ENCODE data around the gene CASKIN1. TPM values are rescaled to one million over a fixed set of nuclear protein-coding genes. Genes with fewer than 3 reads are reported as not detected.
A peak's percentile ranks its signal among the peaks of the same experiment; 100 is the strongest.

CASKIN1 gene
- total RNA-seq, 2 donors from 2014 or later = 0.78 to 6.6 TPM

GRCh38 chr16:2156849-2157224, 39.6 kb downstream of the CASKIN1 start:
- no peaks in the 10 kb centered on the region for H3K27me3 Mint-ChIP-seq
- peak overlapping the region; percentile 93 for H3K4me3 Mint-ChIP-seq
- no peak for ATAC-seq (replicated peaks)
- peaks cover 15% of the 10 kb centered on the region for H3K4me1 Mint-ChIP-seq
- peaks cover 38% of the 10 kb centered on the region for H3K36me3 Mint-ChIP-seq (ENCODE audit: low read depth)
- H3K27ac Mint-ChIP-seq = peak overlapping the region; percentile 82
- no peaks in the 10 kb centered on the region for H3K9me3 Mint-ChIP-seq

GRCh38 chr16:2155977-2156848, 40.2 kb downstream of the CASKIN1 start:
- peaks cover 18% of the 10 kb centered on the region for H3K4me1 Mint-ChIP-seq

GRCh38 chr16:2155091-2155950, 41.1 kb downstream of the CASKIN1 start, which contains the start of gene TRAF7:
Gene TRAF7 (plus strand): TSS chr16:2155782. CDS start chr16:2163921, 8,139 bp downstream.
- Mint-ChIP-seq H3K27me3 (no peaks in the 10 kb centered on the region), H3K4me1 (peaks cover 20% of the 10 kb centered on the region), H3K9me3 (no peaks in the 10 kb centered on the region), H3K4me3 (peak within 1 kb of the TSS; percentile 93), H3K27ac (peak within 1 kb of the TSS; percentile 82), H3K36me3 (ENCODE audit: low read depth) (peaks cover 48% of the 10 kb centered on the region)
- ATAC-seq (replicated peaks) = peak; percentile 96

More at GRCh38 chr16:2155977-2156848, 40.2 kb downstream of the CASKIN1 start:
- peak overlapping the region; percentile 82 for H3K27ac Mint-ChIP-seq
- no peak for ATAC-seq (replicated peaks)
- no peaks in the 10 kb centered on the region for H3K27me3 Mint-ChIP-seq
- H3K4me3 Mint-ChIP-seq = peak overlapping the region; percentile 93
- H3K36me3 Mint-ChIP-seq (ENCODE audit: low read depth) = peaks cover 44% of the 10 kb centered on the region
- H3K9me3 Mint-ChIP-seq = no peaks in the 10 kb centered on the region

- Mint-ChIP-seq H3K9me3 (no peaks in the 10 kb centered on the region), H3K27ac (peak overlapping the region; percentile 82), H3K27me3 (no peaks in the 10 kb centered on the region), H3K36me3 (ENCODE audit: low read depth) (peaks cover 48% of the 10 kb centered on the region), H3K4me1 (peaks cover 20% of the 10 kb centered on the region), H3K4me3 (peak overlapping the region; percentile 93)
- no peak for ATAC-seq (replicated peaks)
Measured at GRCh38 chr16:2154533-2155090, 41.8 kb downstream of the CASKIN1 start.

- H3K4me1 Mint-ChIP-seq = peaks cover 20% of the 10 kb centered on the region
- H3K9me3 Mint-ChIP-seq = no peaks in the 10 kb centered on the region
- peak overlapping the region; percentile 93 for H3K4me3 Mint-ChIP-seq
- H3K27ac Mint-ChIP-seq = peak overlapping the region; percentile 82
- H3K27me3 Mint-ChIP-seq = no peaks in the 10 kb centered on the region
- H3K36me3 Mint-ChIP-seq (ENCODE audit: low read depth) = peaks cover 48% of the 10 kb centered on the region
- no peak for ATAC-seq (replicated peaks)
Measured at GRCh38 chr16:2152695-2153506, 43.5 kb downstream of the CASKIN1 start.

GRCh38 chr16:2151188-2152091, 45.0 kb downstream of the CASKIN1 start:
- ATAC-seq (replicated peaks) = no peak
- Mint-ChIP-seq H3K4me1 (peaks cover 9% of the 10 kb centered on the region), H3K36me3 (ENCODE audit: low read depth) (peaks cover 48% of the 10 kb centered on the region), H3K9me3 (no peaks in the 10 kb centered on the region), H3K27me3 (no peaks in the 10 kb centered on the region), H3K27ac (peak overlapping the region; percentile 56), H3K4me3 (peak overlapping the region; percentile 93)

GRCh38 chr16:2150418-2151187, 45.8 kb downstream of the CASKIN1 start:
- ATAC-seq (replicated peaks) = no peak
- H3K4me3 Mint-ChIP-seq = peak overlapping the region; percentile 93
- peaks cover 48% of the 10 kb centered on the region for H3K36me3 Mint-ChIP-seq (ENCODE audit: low read depth)
- peak overlapping the region; percentile 56 for H3K27ac Mint-ChIP-seq
- H3K27me3 Mint-ChIP-seq = no peaks in the 10 kb centered on the region
- no peaks in the 10 kb centered on the region for H3K9me3 Mint-ChIP-seq
- peaks cover 4% of the 10 kb centered on the region for H3K4me1 Mint-ChIP-seq

- H3K36me3 Mint-ChIP-seq (ENCODE audit: low read depth) = peaks cover 40% of the 10 kb centered on the region
- peaks cover 4% of the 10 kb centered on the region for H3K4me1 Mint-ChIP-seq
- H3K27me3 Mint-ChIP-seq = no peaks in the 10 kb centered on the region
- H3K27ac Mint-ChIP-seq = no peak overlapping the region
- no peak for ATAC-seq (replicated peaks)
- no peaks in the 10 kb centered on the region for H3K9me3 Mint-ChIP-seq
- H3K4me3 Mint-ChIP-seq = peak overlapping the region; percentile 93
Measured at GRCh38 chr16:2149630-2150417, 46.6 kb downstream of the CASKIN1 start.

GRCh38 chr16:2148714-2149629, 47.4 kb downstream of the CASKIN1 start:
- H3K4me1 Mint-ChIP-seq = peaks cover 4% of the 10 kb centered on the region
- no peak overlapping the region for H3K27ac Mint-ChIP-seq
- H3K27me3 Mint-ChIP-seq = no peaks in the 10 kb centered on the region
- no peaks in the 10 kb centered on the region for H3K9me3 Mint-ChIP-seq
- peak overlapping the region; percentile 93 for H3K4me3 Mint-ChIP-seq
- peaks cover 31% of the 10 kb centered on the region for H3K36me3 Mint-ChIP-seq (ENCODE audit: low read depth)
- ATAC-seq (replicated peaks) = no peak

- Mint-ChIP-seq H3K27me3 (no peaks in the 10 kb centered on the region), H3K36me3 (ENCODE audit: low read depth) (peaks cover 23% of the 10 kb centered on the region), H3K4me3 (peak within 1 kb of the TSS; percentile 93), H3K9me3 (no peaks in the 10 kb centered on the region), H3K27ac (no peak within 1 kb of the TSS), H3K4me1 (peaks cover 4% of the 10 kb centered on the region)
- ATAC-seq (replicated peaks) = peak; percentile 53
Measured at GRCh38 chr16:2147981-2148671, 48.3 kb downstream of the CASKIN1 start, which contains the start of gene RAB26. Gene RAB26 (plus strand): TSS chr16:2148625. CDS start chr16:2148784, 159 bp downstream.
